Nephron (organoid): ENCODE data around the gene SLC44A3.
A peak's percentile ranks its signal among the peaks of the same experiment; 100 is the strongest.

ENCODE experiments used
- H3K27ac Mint-ChIP-seq, 3 experiments: 2 replicates each; pipeline ENCODE4 v1.8.0; 2020; ENCODE audit warnings: mixed read lengths in 3 of 3, mild to moderate bottlenecking in 2 of 3, moderate library complexity in 1 of 3
- H3K27me3 Mint-ChIP-seq: 2 replicates; pipeline ENCODE4 v1.8.0; 2021; ENCODE audit warnings: low read depth, mild to moderate bottlenecking, moderate library complexity, mixed read lengths
- H3K36me3 Mint-ChIP-seq: 2 replicates; pipeline ENCODE4 v1.8.0; 2020; ENCODE audit warnings: low read depth, mixed read lengths
- H3K4me1 Mint-ChIP-seq: 2 replicates; pipeline ENCODE4 v1.8.0; 2020; ENCODE audit warnings: mixed read lengths
- H3K4me3 Mint-ChIP-seq, 3 experiments: 2 replicates each; pipeline ENCODE4 v1.8.0; 2020; ENCODE audit warnings: mild to moderate bottlenecking in 3 of 3, mixed read lengths in 3 of 3, moderate library complexity in 2 of 3
- H3K9me3 Mint-ChIP-seq: 2 replicates; pipeline ENCODE4 v1.8.0; 2020; ENCODE audit warnings: mixed read lengths
- CTCF ChIP-seq, 3 experiments: fragments of 200-600 bp; sonication (generic); IDR thresholded peaks; one replicate each; pipeline ENCODE4 v1.5.0; 2021; ENCODE audit warnings: antibody characterized with exemption in 3 of 3; ENCODE audit not compliant: unreplicated experiment in 3 of 3

SLC44A3 gene

GRCh38 chr1:94819945-94820746 is at the start of gene SLC44A3:
Gene SLC44A3 (plus strand): TSS chr1:94820357. CDS start chr1:94820452, 95 bp downstream.
- no peak for TF ChIP-seq CTCF (IDR thresholded peaks at IDR 0.05; ENCODE audit: unreplicated experiment in 3 of 3)
- H3K27ac Mint-ChIP-seq, result peak within 1 kb of the TSS; percentile 86 to 93 (median 93)
- peaks cover 15% of the 10 kb centered on the region for H3K36me3 Mint-ChIP-seq
- H3K4me3 Mint-ChIP-seq, result peak within 1 kb of the TSS; percentile 89 to 91 (median 91)
- peaks cover 10% of the 10 kb centered on the region for H3K9me3 Mint-ChIP-seq
- H3K4me1 Mint-ChIP-seq, result peaks cover 45% of the 10 kb centered on the region
- H3K27me3 Mint-ChIP-seq, result peaks cover 13% of the 10 kb centered on the region

- peak overlapping the region; percentile 13 to 95 (median 72) for H3K27ac Mint-ChIP-seq
- H3K9me3 Mint-ChIP-seq, result no peaks in the 10 kb centered on the region
- peaks cover 15% of the 10 kb centered on the region for H3K4me1 Mint-ChIP-seq
- H3K36me3 Mint-ChIP-seq, result no peaks in the 10 kb centered on the region
- TF ChIP-seq CTCF (IDR thresholded peaks at IDR 0.05; ENCODE audit: unreplicated experiment in 3 of 3), result no peak
- H3K27me3 Mint-ChIP-seq, result no peaks in the 10 kb centered on the region
- H3K4me3 Mint-ChIP-seq, result no peak overlapping the region
Measured at GRCh38 chr1:94772230-94772641, 47.9 kb upstream of the SLC44A3 start.

DNA sequence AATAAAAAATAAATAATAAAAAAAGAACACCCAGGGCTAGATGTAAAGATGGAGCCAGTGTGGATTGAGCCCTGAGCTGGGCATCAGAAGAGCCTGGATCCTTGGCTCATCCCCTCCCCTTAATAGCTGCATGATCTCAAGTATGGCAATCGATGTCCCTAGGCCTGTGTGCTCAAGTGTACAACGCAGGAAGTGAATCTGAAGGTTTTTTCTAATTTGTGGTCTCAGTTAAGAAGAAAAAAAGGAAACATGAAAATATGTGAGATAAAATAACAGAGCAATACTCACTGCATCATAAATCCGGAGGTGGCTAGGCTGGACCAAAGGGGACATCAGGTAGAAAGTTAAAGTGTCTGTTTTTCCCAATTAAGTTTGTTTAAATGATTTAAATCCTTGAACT is 47.3 kb upstream of the SLC44A3 start:
- Mint-ChIP-seq H3K4me3 (no peak overlapping the region), H3K4me1 (peaks cover 15% of the 10 kb centered on the region), H3K9me3 (no peaks in the 10 kb centered on the region), H3K36me3 (no peaks in the 10 kb centered on the region), H3K27ac (peak overlapping the region; percentile 64 to 97 (median 95)), H3K27me3 (no peaks in the 10 kb centered on the region)
- no peak for TF ChIP-seq CTCF (IDR thresholded peaks at IDR 0.05; ENCODE audit: unreplicated experiment in 3 of 3)

- no peaks in the 10 kb centered on the region for H3K27me3 Mint-ChIP-seq
- peak overlapping the region in 1 of 3 experiments; percentile 14 for H3K4me3 Mint-ChIP-seq
- peak overlapping the region; percentile 64 to 97 (median 95) for H3K27ac Mint-ChIP-seq
- no peak for TF ChIP-seq CTCF (IDR thresholded peaks at IDR 0.05; ENCODE audit: unreplicated experiment in 3 of 3)
- H3K9me3 Mint-ChIP-seq, result no peaks in the 10 kb centered on the region
- no peaks in the 10 kb centered on the region for H3K36me3 Mint-ChIP-seq
- H3K4me1 Mint-ChIP-seq, result peaks cover 15% of the 10 kb centered on the region
Measured at GRCh38 chr1:94773296-94773809, 46.8 kb upstream of the SLC44A3 start.

DNA sequence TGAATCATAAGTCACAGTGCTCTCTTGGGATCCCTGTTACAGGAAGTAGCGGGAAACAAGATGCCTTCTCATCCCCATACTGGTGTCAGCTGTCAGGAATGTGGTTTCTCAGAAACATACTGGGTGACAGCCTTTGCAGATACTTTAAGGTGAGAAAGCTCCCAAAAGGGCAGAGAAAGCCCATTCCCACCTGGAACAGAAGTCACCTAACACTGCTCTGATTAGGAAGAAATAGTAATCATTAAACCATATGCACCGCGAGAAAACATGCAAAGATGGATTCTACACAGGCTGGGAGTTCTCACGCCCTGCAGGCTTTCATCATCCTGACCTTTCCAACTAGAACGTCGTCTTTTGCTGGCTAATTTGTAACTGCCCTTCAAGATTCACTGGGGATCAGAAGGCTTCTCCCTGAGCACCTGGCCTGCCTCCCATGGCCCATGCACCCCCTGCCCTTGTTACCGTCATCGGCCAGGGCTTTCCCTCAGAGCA is 46.2 kb upstream of the SLC44A3 start:
- no peaks in the 10 kb centered on the region for H3K9me3 Mint-ChIP-seq
- H3K27ac Mint-ChIP-seq, result peak overlapping the region; percentile 64 to 97 (median 95)
- H3K36me3 Mint-ChIP-seq, result no peaks in the 10 kb centered on the region
- peak overlapping the region in 1 of 3 experiments; percentile 14 for H3K4me3 Mint-ChIP-seq
- H3K27me3 Mint-ChIP-seq, result no peaks in the 10 kb centered on the region
- no peak for TF ChIP-seq CTCF (IDR thresholded peaks at IDR 0.05; ENCODE audit: unreplicated experiment in 3 of 3)
- H3K4me1 Mint-ChIP-seq, result peaks cover 15% of the 10 kb centered on the region
